GM21723 (cell line): ENCODE results near the gene DLG5.

Experiments used
- ATAC-seq: cut with Tn5 transposase; IDR thresholded peaks from one replicate; pipeline ENCODE4 v1.9.1; 2021; ENCODE audit warnings: mild to moderate bottlenecking, moderate library complexity; ENCODE audit not compliant: unreplicated experiment

The DLG5 gene

DNA sequence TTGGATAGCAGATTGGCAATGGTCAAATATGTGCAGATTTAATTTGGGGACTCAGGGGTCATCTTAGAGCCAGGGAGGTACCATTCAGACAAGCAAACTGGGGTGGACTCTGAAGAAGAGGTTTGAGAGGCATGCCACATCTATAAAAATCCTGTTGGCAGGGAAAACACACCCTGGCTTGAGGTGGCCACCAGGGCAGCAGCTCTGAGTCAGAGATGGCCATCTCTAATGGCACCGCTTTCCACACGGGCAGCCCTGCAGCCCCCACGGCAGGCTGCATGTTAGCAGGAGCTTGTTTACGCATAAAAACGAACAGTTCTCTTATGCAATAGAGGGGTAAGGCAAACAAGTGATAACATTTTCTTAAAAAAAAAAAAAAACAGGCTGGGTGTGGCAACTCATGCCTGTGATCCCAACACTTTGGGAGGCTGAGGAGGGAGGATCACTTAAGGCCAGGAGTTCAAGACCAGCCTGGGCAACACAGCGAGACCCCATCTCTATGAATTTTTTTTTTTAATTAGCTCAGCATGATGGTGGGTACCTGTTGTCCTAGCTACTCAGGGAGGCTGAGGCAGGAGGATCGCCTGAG, 14.9 kb downstream of the DLG5 start:
- ATAC-seq = no peak

- no peak for ATAC-seq
Observed at GRCh38 chr10:77910524-77911145, 15.9 kb downstream of the DLG5 start.

GRCh38 chr10:77909749-77910375, 16.7 kb downstream of the DLG5 start:
- ATAC-seq = no peak

DNA sequence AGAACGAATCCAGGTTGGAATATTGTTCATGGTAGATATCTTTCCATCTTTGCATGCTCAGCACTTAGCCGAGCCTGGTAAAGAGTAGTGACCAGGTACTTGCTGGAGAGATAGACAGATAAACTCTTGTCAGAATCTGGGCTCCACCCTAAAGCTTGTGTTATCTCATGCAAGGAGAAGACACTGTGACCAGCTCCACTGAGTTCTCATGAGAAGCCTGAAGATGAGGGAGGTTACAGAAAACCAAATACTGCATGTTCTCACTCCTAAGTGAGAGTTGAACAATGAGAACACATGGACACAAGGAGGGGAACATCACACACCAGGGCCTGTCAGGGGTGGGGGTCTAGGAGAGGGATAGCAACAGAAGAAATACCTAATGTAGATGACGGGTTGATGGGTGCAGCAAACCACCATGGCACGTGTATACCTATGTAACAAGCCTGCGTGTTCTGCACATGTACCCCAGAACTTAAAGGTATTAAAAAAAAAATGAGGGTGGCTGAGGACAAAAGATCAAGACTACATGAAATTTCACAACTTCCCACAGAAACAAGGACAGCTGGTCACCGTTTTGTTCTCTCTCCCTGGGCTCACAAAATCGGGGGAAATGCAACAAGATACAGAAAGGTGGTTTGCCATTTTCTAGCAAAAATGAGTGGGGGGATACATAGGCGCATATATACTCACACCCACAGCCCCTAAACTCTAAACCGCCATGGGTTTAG, 17.4 kb downstream of the DLG5 start:
- ATAC-seq = no peak

DNA sequence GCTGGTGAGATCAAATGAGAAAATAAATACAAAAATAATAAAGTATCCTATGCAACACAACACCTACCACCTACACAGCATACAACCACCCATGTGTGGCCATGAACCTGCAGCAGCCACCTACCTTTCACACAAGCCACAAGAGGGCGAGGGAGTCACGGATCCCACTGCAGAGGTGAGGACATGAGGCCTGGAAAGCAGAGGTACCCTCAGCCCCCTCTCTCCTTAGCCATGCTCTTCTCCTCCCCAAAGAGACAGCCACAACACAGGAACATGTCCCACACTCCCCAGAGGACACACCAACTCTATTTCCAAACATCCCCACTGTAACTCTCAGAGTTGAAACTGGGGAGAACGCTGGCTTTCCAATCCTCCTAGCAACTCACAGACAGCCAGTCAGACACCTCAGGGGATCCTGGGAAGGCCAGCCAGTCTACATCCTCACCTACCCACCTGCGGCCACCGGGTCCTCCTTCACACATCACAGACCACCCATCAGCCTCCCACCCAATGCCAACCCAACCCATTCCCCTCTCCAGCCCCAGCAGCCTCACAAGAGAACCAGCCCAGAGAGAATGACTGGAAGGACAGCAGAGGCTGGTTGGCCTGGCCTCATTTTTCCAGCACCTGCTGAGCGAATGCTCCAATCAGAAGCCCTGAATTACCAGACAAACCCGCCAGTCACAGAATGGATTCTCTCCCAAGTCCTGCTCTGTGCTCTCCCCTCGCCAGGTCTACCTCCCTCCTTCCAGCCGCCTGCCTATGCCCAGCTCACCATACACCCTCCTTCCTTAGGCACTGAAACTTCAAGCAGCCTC, 18.4 kb downstream of the DLG5 start:
- no peak for ATAC-seq

GRCh38 chr10:77907462-77907861, 19.1 kb downstream of the DLG5 start:
- no peak for ATAC-seq

DNA sequence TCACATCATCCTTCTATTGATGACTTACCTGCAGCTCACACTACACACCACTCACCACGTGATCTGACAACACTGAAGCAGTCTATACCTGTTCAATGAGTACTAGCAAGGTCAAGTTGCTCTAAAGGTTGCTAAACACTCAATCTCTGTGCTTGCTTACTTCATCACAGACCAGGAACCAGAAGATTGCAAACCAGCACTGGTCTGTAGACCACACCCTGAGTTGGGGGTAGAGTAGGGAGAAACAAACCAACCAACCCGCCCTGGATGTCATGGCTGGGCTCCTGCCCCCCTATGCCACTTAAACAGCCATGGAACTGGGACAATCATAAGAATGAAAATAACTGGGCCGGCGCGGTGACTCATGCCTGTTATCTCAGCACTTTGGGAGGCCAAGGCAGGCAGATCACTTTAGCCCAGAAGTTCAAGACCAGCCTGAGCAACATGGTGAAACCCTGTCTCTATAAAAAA, 19.6 kb downstream of the DLG5 start:
- no peak for ATAC-seq

- no peak for ATAC-seq
Observed at GRCh38 chr10:77905781-77906180, 20.8 kb downstream of the DLG5 start.

GRCh38 chr10:77905086-77905748, 21.3 kb downstream of the DLG5 start:
- ATAC-seq = no peak

GRCh38 chr10:77904100-77904840, 22.3 kb downstream of the DLG5 start:
- ATAC-seq = no peak

DNA sequence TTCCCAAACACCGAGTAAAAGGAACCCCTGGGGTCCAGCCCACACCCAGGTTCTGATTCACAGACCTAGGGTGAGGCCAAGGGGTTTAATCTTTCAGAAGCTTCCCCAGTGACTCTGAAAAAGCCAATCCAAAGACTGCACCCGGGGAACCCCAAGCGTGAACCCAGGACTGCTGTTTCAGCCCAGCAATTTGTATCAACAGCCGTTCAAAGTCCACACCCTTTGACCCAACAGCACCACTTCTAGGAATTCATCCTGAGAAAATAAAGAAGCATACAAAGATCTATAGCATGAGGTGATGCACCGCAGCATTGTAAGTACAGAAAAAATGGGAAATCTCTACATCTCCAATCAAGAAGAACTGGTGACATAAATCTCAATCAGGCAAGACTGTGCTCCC, 24.4 kb downstream of the DLG5 start:
- no peak for ATAC-seq

GRCh38 chr10:77901743-77902142, 24.8 kb downstream of the DLG5 start:
- no peak for ATAC-seq

GRCh38 chr10:77899690-77900089, 26.9 kb downstream of the DLG5 start:
- ATAC-seq = no peak

DNA sequence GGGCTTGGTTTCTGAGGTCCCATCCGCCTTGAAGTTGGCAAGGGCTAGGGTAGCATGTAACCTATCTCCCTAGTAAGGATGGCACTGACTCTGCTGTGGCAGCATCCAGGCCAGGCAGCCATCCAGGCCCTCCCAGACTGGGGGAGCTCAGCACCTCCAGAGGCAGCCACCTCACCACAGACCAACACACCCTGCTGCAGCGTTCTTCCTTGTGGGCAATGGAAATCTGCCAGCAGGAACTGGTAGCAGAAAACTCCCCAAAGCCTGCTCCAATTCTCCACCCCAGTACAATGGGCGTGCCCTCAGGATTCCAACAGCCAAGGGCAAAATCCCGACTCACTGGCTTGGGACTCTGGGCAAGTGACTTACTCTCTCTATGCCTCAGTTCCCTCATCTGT, 27.5 kb downstream of the DLG5 start:
- ATAC-seq = no peak

- ATAC-seq = no peak
Observed at GRCh38 chr10:77898323-77899079, 28.1 kb downstream of the DLG5 start.

GRCh38 chr10:77896058-77896457, 30.5 kb downstream of the DLG5 start:
- ATAC-seq = no peak

GRCh38 chr10:77894058-77894457, 32.5 kb downstream of the DLG5 start:
- ATAC-seq = no peak

DNA sequence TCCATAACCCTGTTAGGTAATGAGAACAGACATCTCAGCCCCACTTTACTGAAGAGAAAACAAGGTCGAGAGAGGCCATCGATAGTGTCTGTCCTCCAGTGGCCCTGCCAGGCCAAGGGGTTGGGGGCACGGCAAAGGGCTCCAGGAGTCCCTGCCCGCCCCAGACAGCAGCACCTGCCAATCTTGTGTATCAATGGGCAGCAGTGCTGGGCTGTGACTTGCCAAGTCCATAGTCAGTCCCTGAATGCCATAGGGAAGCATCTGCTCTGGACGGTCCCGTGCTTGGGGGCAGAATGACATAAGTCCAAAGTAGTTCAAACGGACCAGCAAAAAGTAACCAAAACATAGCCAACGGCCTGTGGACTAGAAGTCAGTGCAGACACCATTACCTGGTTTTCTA, 33.2 kb downstream of the DLG5 start:
- no peak for ATAC-seq

- ATAC-seq = no peak
Observed at GRCh38 chr10:77892761-77893160, 33.8 kb downstream of the DLG5 start.
